SK-N-MC (cell line): ENCODE results near the gene SLC25A39.

Experiments
- DNase-seq: peaks from one replicate; pipeline ENCODE4 v3.0.0-alpha.2; 2011; ENCODE audit warnings: low read depth, low spot score
- H3K27ac ChIP-seq: fragments of 200-600 bp; sonication (generic); 2 replicates; pipeline ENCODE4 v1.5.1; 2016; ENCODE audit warnings: mixed run types
- H3K36me3 ChIP-seq: fragments of 200-600 bp; sonication (generic); 2 replicates; pipeline ENCODE4 v1.6.1; 2017; ENCODE audit warnings: antibody characterized with exemption, low read length, mixed read lengths; ENCODE audit not compliant: insufficient read depth
- H3K4me3 ChIP-seq: fragments of 200-600 bp; sonication (generic); 2 replicates; pipeline ENCODE4 v1.5.1; 2016
- H3K9ac ChIP-seq: fragments of 200-600 bp; sonication (generic); 2 replicates; pipeline ENCODE4 v1.8.0; 2017; ENCODE audit warnings: mixed run types, mixed read lengths; ENCODE audit not compliant: insufficient read length
- H3K9me3 ChIP-seq: fragments of 200-600 bp; sonication (generic); 2 replicates; pipeline ENCODE4 v1.6.1; 2017; ENCODE audit warnings: low read depth, mild to moderate bottlenecking, antibody characterized with exemption, low read length, moderate library complexity, mixed read lengths
- EZH2 ChIP-seq: fragments of 200-600 bp; sonication (generic); IDR thresholded peaks from one replicate; pipeline ENCODE4 v1.6.1; 2017; ENCODE audit warnings: antibody characterized with exemption
- FOXP2 ChIP-seq: optimal IDR thresholded peaks from 2 replicates; pipeline ENCODE3; 2011; ENCODE audit warnings: mild to moderate bottlenecking, moderate library complexity; ENCODE audit not compliant: insufficient read depth; ENCODE audit errors: extremely low read length, control extremely low read depth
- POLR2AphosphoS5 ChIP-seq: IDR thresholded peaks from 2 replicates; pipeline ENCODE4 v1.6.1; 2012; ENCODE audit warnings: mild to moderate bottlenecking, low read depth, low read length, borderline replicate concordance

The SLC25A39 gene

DNA sequence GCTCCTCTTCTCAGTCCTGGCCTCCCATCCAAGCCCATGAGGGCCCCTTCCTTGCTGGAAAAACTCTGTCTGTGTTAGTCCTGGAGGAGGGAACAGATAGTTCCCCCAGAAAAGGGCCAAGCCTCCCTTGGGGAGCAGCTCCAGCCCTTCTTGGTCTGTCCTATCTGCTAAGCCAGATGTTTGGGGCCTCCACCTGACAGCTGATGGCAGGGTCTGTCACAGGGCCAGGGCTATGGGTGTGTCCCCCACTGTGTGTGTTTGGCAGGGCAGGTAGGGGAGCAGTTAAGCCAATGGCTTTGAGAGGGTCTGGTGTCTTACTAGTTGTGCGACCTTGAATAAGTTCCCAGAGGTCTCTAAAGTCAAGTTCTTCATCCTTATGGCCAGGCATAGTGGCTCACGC, 43.1 kb downstream of the SLC25A39 start:
- no peak for DNase-seq
- TF ChIP-seq FOXP2: no peak
- no peak for TF ChIP-seq EZH2
- no peak for TF ChIP-seq POLR2AphosphoS5
- H3K4me3 ChIP-seq: no peak overlapping the region
- H3K9ac ChIP-seq: no peak overlapping the region
- no peak overlapping the region for H3K27ac ChIP-seq
- no peaks in the 10 kb centered on the region for H3K9me3 ChIP-seq
- H3K36me3 ChIP-seq: no peaks in the 10 kb centered on the region

DNA sequence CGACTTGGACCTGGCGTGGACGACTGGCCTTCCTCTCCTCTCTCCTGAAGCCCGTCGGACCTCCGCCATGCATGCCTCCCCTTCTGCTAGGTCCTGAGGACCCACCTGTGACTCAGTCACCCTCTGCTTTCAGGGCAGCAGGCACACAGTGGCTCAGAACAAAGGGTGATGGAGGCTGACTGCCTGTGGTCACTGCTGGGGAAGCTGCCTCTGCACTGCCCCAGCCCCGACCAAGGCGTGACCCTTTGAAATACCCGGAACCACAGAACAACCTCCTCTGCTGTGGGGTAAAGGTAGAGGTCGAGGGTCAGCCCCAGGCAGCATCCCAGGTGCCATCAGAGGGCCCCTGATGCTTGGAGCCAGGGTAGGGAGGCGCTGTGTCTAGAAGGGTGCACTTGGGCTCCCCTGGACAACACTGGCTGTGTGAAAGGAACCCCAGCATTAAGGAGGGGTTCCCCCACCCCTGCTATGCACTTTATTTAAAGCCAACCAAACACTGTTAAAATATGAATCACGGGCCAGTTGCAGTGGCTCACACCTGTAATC, 44.2 kb downstream of the SLC25A39 start:
- Histone ChIP-seq H3K27ac (no peak overlapping the region), H3K36me3 (no peaks in the 10 kb centered on the region), H3K9ac (no peak overlapping the region), H3K4me3 (no peak overlapping the region), H3K9me3 (no peaks in the 10 kb centered on the region)
- DNase-seq: no peak
- TF ChIP-seq POLR2AphosphoS5 (no peak), EZH2 (no peak), FOXP2 (no peak)

DNA sequence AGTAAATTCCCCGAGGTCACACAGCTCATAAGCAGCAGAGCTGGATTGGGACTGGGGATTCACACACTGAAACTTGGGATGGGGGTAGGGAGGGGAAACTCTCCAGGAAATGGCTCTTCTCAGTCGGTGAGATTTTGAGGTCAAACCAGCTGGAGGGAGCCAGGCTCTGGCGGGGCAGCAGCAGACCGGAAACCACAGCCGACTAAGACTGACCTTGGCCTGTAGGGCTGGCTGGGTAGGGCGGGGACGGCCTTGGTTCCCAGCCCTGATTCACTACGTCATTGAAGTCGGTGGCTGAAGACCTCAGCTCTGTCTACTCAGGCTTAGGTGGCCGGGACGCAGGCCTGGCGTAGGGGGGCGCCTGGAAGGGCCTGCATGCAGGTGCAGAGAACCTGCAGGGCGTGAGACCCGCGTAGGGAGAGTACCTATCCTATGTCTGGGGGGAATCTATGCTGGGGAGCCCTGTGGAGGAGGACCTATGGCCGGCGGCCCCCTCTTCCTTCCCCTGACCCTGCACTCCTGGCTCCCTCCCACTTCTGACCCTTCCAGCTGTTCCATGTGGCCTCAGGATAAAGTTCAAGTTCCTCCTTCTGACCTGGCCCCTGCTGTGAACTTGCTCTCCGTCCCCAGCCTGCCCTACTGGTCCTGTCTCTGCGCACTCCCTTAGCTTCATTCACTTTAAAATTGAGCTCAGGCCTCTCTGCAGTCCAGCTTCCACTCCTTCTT, 44.8 kb downstream of the SLC25A39 start:
- TF ChIP-seq EZH2 (no peak), FOXP2 (no peak), POLR2AphosphoS5 (no peak)
- H3K9ac ChIP-seq: no peak overlapping the region
- H3K27ac ChIP-seq: no peak overlapping the region
- no peaks in the 10 kb centered on the region for H3K9me3 ChIP-seq
- no peak overlapping the region for H3K4me3 ChIP-seq
- H3K36me3 ChIP-seq: no peaks in the 10 kb centered on the region
- no peak for DNase-seq

DNA sequence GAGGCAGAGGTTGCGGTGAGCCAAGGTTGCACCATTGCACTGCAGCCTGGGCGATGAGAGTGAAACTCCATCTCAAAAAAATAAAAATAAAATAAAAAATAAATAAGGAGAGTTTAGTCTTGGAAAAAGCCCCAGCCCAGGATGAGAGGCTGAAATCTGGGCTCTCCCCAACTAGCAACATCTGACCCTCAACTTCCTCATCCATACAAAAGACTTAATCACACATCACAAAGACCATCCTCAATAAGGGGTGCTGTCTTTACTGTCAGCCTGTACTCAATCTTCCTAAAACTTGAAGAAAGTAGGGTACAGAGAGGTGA, 45.3 kb downstream of the SLC25A39 start:
- TF ChIP-seq POLR2AphosphoS5: no peak
- TF ChIP-seq EZH2: no peak
- no peak for TF ChIP-seq FOXP2
- Histone ChIP-seq H3K9me3 (no peaks in the 10 kb centered on the region), H3K9ac (no peak overlapping the region), H3K4me3 (no peak overlapping the region), H3K27ac (no peak overlapping the region), H3K36me3 (no peaks in the 10 kb centered on the region)
- no peak for DNase-seq

DNA sequence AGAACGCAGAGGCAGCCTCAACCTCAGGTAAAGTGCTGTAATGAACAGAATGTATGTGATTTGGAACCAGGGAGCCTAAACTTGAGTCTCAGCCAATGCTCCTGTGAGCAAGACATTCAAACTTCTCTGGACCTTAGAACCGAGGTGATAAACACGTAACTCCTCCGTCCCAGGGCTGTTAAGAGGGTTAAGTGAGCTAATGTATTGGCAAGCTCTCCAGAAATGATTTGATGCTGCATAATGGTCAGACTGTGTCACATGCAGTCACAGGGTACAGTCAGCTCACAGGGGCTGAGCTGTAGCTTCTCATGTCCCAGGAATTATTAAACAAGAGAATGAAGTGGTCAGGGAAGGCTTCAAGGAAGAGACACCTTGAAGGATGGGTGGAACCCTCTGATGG, 46.6 kb downstream of the SLC25A39 start:
- no peak for DNase-seq
- H3K9ac ChIP-seq: no peak overlapping the region

DNA sequence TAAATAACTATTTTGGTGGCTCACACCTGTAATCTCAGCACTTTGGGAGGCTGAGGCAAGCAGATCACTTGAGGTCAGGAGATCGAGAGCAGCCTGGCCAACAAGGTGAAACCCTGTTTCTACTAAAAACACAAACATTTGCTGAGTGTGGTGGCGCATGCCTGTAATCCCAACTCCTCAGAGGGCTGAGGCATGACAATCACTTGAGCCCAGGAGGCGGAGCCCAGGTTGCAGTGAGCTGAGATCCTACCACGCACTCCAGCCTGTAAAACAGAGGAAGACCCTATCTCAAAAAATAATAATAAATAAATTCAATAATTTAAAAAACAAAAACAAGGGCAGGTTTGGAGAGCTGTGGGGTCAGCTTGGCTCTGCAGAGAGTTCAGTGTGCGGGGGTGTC, 51.0 kb downstream of the SLC25A39 start:
- H3K27ac ChIP-seq: no peak overlapping the region
- TF ChIP-seq EZH2 (no peak), FOXP2 (no peak), POLR2AphosphoS5 (no peak)
- no peaks in the 10 kb centered on the region for H3K9me3 ChIP-seq
- no peaks in the 10 kb centered on the region for H3K36me3 ChIP-seq
- H3K4me3 ChIP-seq: no peak overlapping the region
- H3K9ac ChIP-seq: no peak overlapping the region
- DNase-seq: no peak

More for the DNA sequence above, 46.6 kb downstream of the SLC25A39 start:
- Histone ChIP-seq H3K36me3 (no peaks in the 10 kb centered on the region), H3K9me3 (no peaks in the 10 kb centered on the region), H3K27ac (no peak overlapping the region), H3K4me3 (no peak overlapping the region)
- TF ChIP-seq FOXP2 (no peak), EZH2 (no peak), POLR2AphosphoS5 (no peak)

DNA sequence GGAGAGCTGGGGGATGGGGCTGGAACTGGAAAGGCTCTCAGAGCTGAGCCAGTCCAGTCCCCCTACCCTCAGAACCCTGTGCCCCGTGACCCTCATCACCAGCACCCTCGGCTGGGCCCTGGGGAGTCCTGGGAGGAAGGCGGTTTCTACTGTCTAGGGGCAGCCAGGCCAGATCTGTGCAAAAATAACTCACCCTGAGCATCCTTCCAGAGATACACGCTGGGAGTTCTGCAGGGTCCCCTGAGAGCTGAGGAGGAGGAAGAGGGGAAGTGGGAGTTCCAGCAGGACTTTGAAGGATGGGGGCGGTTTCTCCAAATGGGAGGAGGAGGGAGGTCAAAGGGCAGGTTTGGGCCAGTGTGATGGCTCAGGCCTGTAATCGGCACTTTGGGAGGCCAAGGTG, 51.7 kb downstream of the SLC25A39 start:
- no peaks in the 10 kb centered on the region for H3K9me3 ChIP-seq
- H3K9ac ChIP-seq: no peak overlapping the region
- DNase-seq: no peak
- H3K27ac ChIP-seq: no peak overlapping the region
- no peak overlapping the region for H3K4me3 ChIP-seq
- TF ChIP-seq EZH2: no peak
- TF ChIP-seq POLR2AphosphoS5: no peak
- no peak for TF ChIP-seq FOXP2
- H3K36me3 ChIP-seq: no peaks in the 10 kb centered on the region

DNA sequence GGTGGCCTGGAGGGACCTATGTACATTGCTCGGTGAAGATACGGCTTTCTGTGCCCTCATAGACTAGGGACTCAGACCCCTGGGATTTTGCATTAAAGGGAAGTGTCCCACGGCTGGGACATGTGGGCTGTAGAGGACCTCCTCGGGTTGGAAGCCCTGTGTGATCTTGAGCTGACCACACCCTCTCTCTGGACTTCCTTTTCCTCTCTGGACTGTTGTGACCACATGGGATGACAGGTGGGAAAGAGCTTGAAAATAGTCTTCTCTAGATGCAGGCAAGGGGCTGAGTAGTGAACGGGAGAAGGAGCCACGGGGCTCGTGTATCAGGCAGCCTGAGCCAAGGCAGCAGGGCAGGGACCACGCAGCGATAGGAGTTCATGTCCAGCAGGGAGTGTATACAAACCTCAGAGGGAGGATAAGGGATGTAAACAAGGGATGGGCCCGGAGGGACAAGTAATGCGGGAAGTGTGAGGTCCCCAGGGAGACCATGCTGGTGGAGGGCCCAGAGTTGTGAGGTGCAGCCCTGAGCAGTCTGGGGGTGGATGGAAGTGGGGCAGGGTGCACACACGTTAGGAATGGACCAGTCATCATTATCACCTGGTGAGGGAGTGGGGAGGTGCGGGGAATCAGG, 52.2 kb downstream of the SLC25A39 start:
- no peak overlapping the region for H3K9ac ChIP-seq
- no peaks in the 10 kb centered on the region for H3K36me3 ChIP-seq
- no peak for DNase-seq
- no peak overlapping the region for H3K27ac ChIP-seq
- H3K4me3 ChIP-seq: no peak overlapping the region
- TF ChIP-seq FOXP2 (no peak), EZH2 (no peak), POLR2AphosphoS5 (no peak)
- no peaks in the 10 kb centered on the region for H3K9me3 ChIP-seq
